Activated effector memory CD4-positive, alpha-beta T cell treated with Interleukin-2 at 50 U/mL for 16 hours (primary cell): ENCODE data around the gene TRIM41.
"Not testable (repeated sequence)": the region's sequence is repeated elsewhere in the genome, so short reads cannot be mapped to it uniquely, and the experiment has no call there.

ENCODE experiments used
- DNase-seq: peaks from one replicate; pipeline ENCODE4 v3.0.0-alpha.2; 2020

The TRIM41 gene

GRCh38 chr5:181212080-181212479, 11.0 kb upstream of the TRIM41 start:
- DNase-seq = no peak

GRCh38 chr5:181212934-181213333, 10.1 kb upstream of the TRIM41 start:
- DNase-seq = no peak

- DNase-seq = not testable (repeated sequence)
These were observed 8.8 kb upstream of the TRIM41 start for GRCh38 chr5:181214249-181214648.

- DNase-seq = peak; percentile 2
These were observed 6.8 kb upstream of the TRIM41 start for GRCh38 chr5:181215997-181216989.

GRCh38 chr5:181217111-181217802, 5.8 kb upstream of the TRIM41 start:
- peak; percentile 44 for DNase-seq

- DNase-seq = peak; percentile 39
These were observed 5.3 kb upstream of the TRIM41 start for GRCh38 chr5:181217803-181218062.

GRCh38 chr5:181218795-181219124, 4.3 kb upstream of the TRIM41 start:
- no peak for DNase-seq

GRCh38 chr5:181219262-181220177, 3.6 kb upstream of the TRIM41 start:
- no peak for DNase-seq

DNA sequence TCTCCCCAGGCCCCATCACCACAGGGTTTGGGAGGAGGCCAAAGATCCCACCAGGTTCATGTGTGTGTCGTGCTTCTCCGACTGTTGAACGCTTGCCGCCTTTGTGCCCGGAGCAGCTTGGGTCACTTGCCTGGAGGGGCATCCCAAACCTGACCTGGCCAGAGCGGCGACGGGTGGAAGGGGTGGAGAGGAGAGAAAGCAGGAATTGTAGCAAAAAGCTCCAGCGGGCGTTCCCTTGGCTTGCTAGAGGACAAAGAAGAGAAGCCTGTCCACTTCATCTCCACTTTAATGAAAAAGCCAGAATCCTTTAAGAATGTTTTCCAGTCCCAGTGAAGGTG, 2.9 kb upstream of the TRIM41 start:
- no peak for DNase-seq

GRCh38 chr5:181221105-181221791, 1.8 kb upstream of the TRIM41 start:
- peak; percentile 34 for DNase-seq

DNA sequence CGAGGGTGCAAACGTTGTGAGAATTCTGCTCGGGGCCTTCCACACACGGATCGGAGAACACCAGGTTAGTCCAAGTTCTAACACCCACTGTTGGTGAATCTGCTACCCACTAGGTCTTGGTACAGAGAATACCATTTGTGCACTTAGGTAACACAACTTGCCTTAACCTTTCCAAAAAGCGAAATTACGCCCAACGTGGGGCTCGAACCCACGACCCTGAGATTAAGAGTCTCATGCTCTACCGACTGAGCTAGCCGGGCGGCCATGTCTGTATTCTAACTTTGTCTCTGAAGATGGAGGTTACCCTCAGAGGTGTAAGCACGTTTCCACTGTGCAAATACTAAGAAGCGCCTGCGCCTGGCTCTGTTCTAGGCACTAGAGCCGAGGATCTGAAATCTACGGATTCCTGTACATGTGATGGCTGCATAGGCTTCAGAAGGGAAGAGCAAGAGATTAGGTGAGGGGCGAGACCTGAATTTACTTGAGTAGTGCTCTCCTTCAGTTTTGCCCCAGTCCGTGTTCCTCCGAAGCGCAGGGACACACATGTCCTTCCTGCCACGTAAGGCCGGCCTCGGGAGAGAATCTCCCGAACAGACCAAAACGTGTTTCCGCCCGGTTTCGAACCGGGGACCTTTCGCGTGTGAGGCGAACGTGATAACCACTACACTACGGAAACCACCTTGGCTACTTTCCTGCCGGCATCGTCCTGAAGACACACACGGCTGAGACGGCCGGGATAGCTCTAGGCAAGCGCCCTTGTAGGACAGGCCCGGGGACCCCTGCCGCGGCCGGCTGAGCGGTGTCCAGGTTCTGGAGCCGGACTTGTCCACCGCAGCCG, 1.1 kb upstream of the TRIM41 start:
- DNase-seq = peak; percentile 92

GRCh38 chr5:181222630-181223057, 437 bp upstream of the TRIM41 start:
- no peak for DNase-seq

GRCh38 chr5:181223729-181224389, 778 bp downstream of the TRIM41 start:
- peak; percentile 23 for DNase-seq

GRCh38 chr5:181224390-181225229, 1.5 kb downstream of the TRIM41 start:
- peak; percentile 31 for DNase-seq

DNA sequence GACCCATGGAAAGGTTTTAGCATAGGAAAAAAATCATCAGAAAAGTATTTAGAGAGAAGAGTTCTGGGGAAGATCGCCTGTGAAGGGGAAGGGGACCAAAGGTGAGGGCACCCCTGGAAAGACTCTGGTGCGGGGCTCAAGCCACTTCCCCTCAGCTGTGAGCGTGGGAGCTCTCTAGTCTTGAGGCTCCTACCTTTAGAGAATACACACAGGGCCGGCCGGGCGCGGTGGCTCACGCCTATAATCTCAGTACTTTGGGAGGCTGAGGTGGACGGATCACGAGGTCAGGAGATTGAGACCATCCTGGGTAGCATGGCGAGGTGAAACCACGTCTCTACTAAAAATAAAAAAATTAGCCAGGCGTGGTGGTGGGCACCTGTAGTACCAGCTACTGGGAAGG, 6.9 kb downstream of the TRIM41 start:
- DNase-seq = no peak

- no peak for DNase-seq
These were observed 7.5 kb downstream of the TRIM41 start for GRCh38 chr5:181230551-181230950.

DNA sequence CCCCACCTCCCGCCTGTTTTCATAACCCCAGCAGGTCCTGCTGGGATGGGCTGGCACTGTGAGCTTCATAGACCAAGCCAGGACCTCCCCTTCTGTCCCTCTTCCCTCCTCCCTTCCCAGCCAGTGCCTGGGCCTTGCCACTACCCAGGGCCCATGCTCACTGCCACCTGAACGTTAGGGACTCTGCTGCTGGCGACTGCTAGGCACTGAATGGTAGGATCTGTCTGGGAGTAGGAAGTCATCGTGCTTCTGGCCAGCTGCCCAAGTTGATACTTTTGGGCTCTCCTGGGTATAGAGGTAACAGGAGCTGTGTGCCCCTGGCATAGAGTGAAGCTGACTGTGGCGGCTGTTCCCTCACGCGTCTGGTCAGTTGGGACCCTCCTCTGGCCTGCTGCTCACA, 8.4 kb downstream of the TRIM41 start:
- DNase-seq = no peak

GRCh38 chr5:181232593-181232992, 9.5 kb downstream of the TRIM41 start:
- DNase-seq = no peak

- DNase-seq = no peak
These were observed 10.2 kb downstream of the TRIM41 start for GRCh38 chr5:181233088-181233800.
